GM23338 (cell line): Measurements from ENCODE around the gene SWT1.

Source experiments
- CREB1 ChIP-seq: fragments of 250-450 bp; sonication (Bioruptor Pico); IDR thresholded peaks from 2 replicates; pipeline ENCODE4 v1.5.0; 2020; ENCODE audit warnings: low read depth, mild to moderate bottlenecking, moderate library complexity
- EZH2 ChIP-seq: fragments of 200-600 bp; sonication (generic); IDR thresholded peaks from one replicate; pipeline ENCODE4 v1.8.0; 2017; ENCODE audit warnings: antibody characterized with exemption, mild to moderate bottlenecking, low read depth; ENCODE audit not compliant: unreplicated experiment
- EZH2phosphoT487 ChIP-seq: fragments of 200-600 bp; sonication (generic); IDR thresholded peaks from one replicate; pipeline ENCODE4 v1.8.1; 2018; ENCODE audit warnings: antibody characterized with exemption; ENCODE audit not compliant: unreplicated experiment
- JUNB ChIP-seq: IDR thresholded peaks from one replicate; pipeline ENCODE4 v1.6.1; 2016; ENCODE audit warnings: antibody characterized with exemption; ENCODE audit not compliant: unreplicated experiment
- NANOG ChIP-seq: IDR thresholded peaks from 2 replicates; pipeline ENCODE4 v1.6.1; 2016; ENCODE audit warnings: antibody characterized with exemption, borderline replicate concordance
- STAT1 ChIP-seq: IDR thresholded peaks from one replicate; pipeline ENCODE4 v1.6.1; 2016; ENCODE audit warnings: antibody characterized with exemption; ENCODE audit not compliant: unreplicated experiment
- ZNF114 ChIP-seq: fragments of 250-450 bp; sonication (Bioruptor Pico); IDR thresholded peaks from 2 replicates; pipeline ENCODE4 v1.5.0; 2020; ENCODE audit warnings: mild to moderate bottlenecking, moderate library complexity
- TF ChIP-seq, protein P1 (sequence below), 2 experiments: fragments of 200-600 bp in 1 of 2; sonication (generic) in 1 of 2; conservative IDR thresholded peaks; 2 replicates each; pipeline versions ENCODE4 v1.5.1 to v1.6.1; 2016 to 2017; ENCODE audit warnings: antibody characterized with exemption in 2 of 2, low read depth in 2 of 2, mild to moderate bottlenecking in 2 of 2, moderate library complexity in 1 of 2
- TF ChIP-seq, protein P2 (sequence below): IDR thresholded peaks from one replicate; pipeline ENCODE4 v1.6.1; 2018; ENCODE audit warnings: antibody characterized with exemption; ENCODE audit not compliant: unreplicated experiment

DNA sequence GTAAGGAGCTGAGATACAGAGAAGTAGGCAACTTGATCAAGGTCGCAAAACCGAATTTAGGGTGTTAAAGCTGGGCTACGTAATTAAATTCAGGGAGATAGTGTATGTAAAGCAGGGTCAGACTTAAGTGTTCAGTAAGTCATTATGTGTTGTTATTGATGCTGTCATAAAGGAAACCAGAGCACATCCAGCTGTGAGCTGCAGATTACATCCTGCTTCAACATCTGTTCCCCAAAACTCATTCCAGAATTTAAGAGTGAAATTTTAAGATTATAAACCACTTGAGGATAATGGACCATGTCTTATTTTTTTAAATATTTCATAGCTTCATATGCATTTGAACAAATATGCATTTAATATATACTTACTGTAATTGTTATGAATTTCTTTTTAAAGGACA is 110.3 kb downstream of the SWT1 start:
- no peak for TF ChIP-seq STAT1
- no peak for TF ChIP-seq NANOG
- TF ChIP-seq, protein P1, sequence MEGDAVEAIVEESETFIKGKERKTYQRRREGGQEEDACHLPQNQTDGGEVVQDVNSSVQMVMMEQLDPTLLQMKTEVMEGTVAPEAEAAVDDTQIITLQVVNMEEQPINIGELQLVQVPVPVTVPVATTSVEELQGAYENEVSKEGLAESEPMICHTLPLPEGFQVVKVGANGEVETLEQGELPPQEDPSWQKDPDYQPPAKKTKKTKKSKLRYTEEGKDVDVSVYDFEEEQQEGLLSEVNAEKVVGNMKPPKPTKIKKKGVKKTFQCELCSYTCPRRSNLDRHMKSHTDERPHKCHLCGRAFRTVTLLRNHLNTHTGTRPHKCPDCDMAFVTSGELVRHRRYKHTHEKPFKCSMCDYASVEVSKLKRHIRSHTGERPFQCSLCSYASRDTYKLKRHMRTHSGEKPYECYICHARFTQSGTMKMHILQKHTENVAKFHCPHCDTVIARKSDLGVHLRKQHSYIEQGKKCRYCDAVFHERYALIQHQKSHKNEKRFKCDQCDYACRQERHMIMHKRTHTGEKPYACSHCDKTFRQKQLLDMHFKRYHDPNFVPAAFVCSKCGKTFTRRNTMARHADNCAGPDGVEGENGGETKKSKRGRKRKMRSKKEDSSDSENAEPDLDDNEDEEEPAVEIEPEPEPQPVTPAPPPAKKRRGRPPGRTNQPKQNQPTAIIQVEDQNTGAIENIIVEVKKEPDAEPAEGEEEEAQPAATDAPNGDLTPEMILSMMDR (conservative IDR thresholded peaks at IDR 0.05; ENCODE audit: low read depth in 2 of 2), result no peak
- TF ChIP-seq EZH2, result no peak
- TF ChIP-seq, protein P2, sequence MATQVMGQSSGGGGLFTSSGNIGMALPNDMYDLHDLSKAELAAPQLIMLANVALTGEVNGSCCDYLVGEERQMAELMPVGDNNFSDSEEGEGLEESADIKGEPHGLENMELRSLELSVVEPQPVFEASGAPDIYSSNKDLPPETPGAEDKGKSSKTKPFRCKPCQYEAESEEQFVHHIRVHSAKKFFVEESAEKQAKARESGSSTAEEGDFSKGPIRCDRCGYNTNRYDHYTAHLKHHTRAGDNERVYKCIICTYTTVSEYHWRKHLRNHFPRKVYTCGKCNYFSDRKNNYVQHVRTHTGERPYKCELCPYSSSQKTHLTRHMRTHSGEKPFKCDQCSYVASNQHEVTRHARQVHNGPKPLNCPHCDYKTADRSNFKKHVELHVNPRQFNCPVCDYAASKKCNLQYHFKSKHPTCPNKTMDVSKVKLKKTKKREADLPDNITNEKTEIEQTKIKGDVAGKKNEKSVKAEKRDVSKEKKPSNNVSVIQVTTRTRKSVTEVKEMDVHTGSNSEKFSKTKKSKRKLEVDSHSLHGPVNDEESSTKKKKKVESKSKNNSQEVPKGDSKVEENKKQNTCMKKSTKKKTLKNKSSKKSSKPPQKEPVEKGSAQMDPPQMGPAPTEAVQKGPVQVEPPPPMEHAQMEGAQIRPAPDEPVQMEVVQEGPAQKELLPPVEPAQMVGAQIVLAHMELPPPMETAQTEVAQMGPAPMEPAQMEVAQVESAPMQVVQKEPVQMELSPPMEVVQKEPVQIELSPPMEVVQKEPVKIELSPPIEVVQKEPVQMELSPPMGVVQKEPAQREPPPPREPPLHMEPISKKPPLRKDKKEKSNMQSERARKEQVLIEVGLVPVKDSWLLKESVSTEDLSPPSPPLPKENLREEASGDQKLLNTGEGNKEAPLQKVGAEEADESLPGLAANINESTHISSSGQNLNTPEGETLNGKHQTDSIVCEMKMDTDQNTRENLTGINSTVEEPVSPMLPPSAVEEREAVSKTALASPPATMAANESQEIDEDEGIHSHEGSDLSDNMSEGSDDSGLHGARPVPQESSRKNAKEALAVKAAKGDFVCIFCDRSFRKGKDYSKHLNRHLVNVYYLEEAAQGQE, result no peak
- TF ChIP-seq CREB1, result no peak
- no peak for TF ChIP-seq EZH2phosphoT487
- no peak for TF ChIP-seq ZNF114 (CRISPR knock-in tag)
- no peak for TF ChIP-seq JUNB
